WTC11 (cell line): ENCODE measurements around the gene MAP4K1. TPM values are rescaled to one million over a fixed set of nuclear protein-coding genes. Genes with fewer than 3 reads are reported as not detected.
A peak's percentile ranks its signal among the peaks of the same experiment; 100 is the strongest.

Experiments used
- ATAC-seq: fragments of 200-7000 bp; cut with Tn5 transposase; 2 replicates; pipeline ENCODE4 v1.10.0; 2021; ENCODE audit warnings: mild to moderate bottlenecking, moderate library complexity
- CTCF ChIA-PET: fragments of 300-600 bp; sonication (Branson Sonifier 250); formaldehyde crosslinking; loops from one replicate; lab custom pipeline; 2021; ENCODE audit warnings: antibody characterized with exemption; lab: Charles Lee
- POLR2A ChIA-PET: fragments of 350-600 bp; sonication (Branson Sonifier 250); formaldehyde crosslinking; loops from one replicate; lab custom pipeline; 2021; ENCODE audit warnings: antibody characterized with exemption; lab: Charles Lee
- DNase-seq: peaks from one replicate; pipeline ENCODE4 v3.0.0; 2021; ENCODE audit warnings: low spot score
- H3K27ac Mint-ChIP-seq: 2 replicates; pipeline ENCODE4 v1.8.0; 2021; ENCODE audit warnings: mixed read lengths
- H3K27me3 Mint-ChIP-seq: 2 replicates; pipeline ENCODE4 v1.8.0; 2021; ENCODE audit warnings: low read depth, mild to moderate bottlenecking, moderate library complexity, mixed read lengths
- H3K36me3 Mint-ChIP-seq: 2 replicates; pipeline ENCODE4 v1.8.0; 2021; ENCODE audit warnings: mixed read lengths
- H3K4me1 Mint-ChIP-seq: 2 replicates; pipeline ENCODE4 v1.8.0; 2022; ENCODE audit warnings: mixed read lengths
- H3K4me3 Mint-ChIP-seq: 2 replicates; pipeline ENCODE4 v1.8.0; 2021; ENCODE audit warnings: mild to moderate bottlenecking, moderate library complexity, mixed read lengths
- H3K9me3 Mint-ChIP-seq: 2 replicates; pipeline ENCODE4 v1.8.0; 2021; ENCODE audit warnings: mixed read lengths
- AFF4 ChIP-seq: sonication (generic); formaldehyde crosslinking; IDR thresholded peaks from 2 replicates; pipeline ENCODE4 v1.8.1; 2023; ENCODE audit warnings: mild to moderate bottlenecking, missing genetic modification reagents, borderline replicate concordance
- ATF2 ChIP-seq: sonication (generic); formaldehyde crosslinking; IDR thresholded peaks from 2 replicates; pipeline ENCODE4 v1.8.1; 2022; ENCODE audit warnings: low read depth, missing genetic modification reagents, borderline replicate concordance
- CDX4 ChIP-seq: fragments of 250-450 bp; sonication (Bioruptor Pico); IDR thresholded peaks from 2 replicates; pipeline ENCODE4 v1.9.0; 2021; ENCODE audit warnings: moderate library complexity, mild to moderate bottlenecking, inconsistent platforms, borderline replicate concordance
- CREM ChIP-seq: sonication (generic); formaldehyde crosslinking; IDR thresholded peaks from 2 replicates; pipeline ENCODE4 v1.8.1; 2022; ENCODE audit warnings: mild to moderate bottlenecking, missing genetic modification reagents, moderate library complexity
- E2F1 ChIP-seq: sonication (generic); formaldehyde crosslinking; IDR thresholded peaks from 2 replicates; pipeline ENCODE4 v1.8.0; 2022; ENCODE audit warnings: mild to moderate bottlenecking, missing genetic modification reagents
- FOXJ3 ChIP-seq: sonication (generic); formaldehyde crosslinking; IDR thresholded peaks from 2 replicates; pipeline ENCODE4 v1.9.0; 2021; ENCODE audit warnings: missing genetic modification reagents, mild to moderate bottlenecking, borderline replicate concordance
- IRF2 ChIP-seq: sonication (generic); formaldehyde crosslinking; IDR thresholded peaks from 2 replicates; pipeline ENCODE4 v1.8.0; 2022; ENCODE audit warnings: low read depth, missing genetic modification reagents, borderline replicate concordance
- NFATC4 ChIP-seq: fragments of 250-450 bp; sonication (Bioruptor Pico); IDR thresholded peaks from 2 replicates; pipeline ENCODE4 v1.9.0; 2021; ENCODE audit warnings: mild to moderate bottlenecking
- NFYB ChIP-seq: sonication (generic); formaldehyde crosslinking; conservative IDR thresholded peaks from 2 replicates; pipeline ENCODE4 v1.8.0; 2022; ENCODE audit warnings: low read depth, missing genetic modification reagents
- NR1H2 ChIP-seq: sonication (generic); formaldehyde crosslinking; IDR thresholded peaks from 2 replicates; pipeline ENCODE4 v1.9.0; 2021; ENCODE audit warnings: mild to moderate bottlenecking, moderate library complexity, missing genetic modification reagents
- OVOL2 ChIP-seq: fragments of 250-450 bp; sonication (Bioruptor Pico); IDR thresholded peaks from 2 replicates; pipeline ENCODE4 v1.9.0; 2021; ENCODE audit warnings: mild to moderate bottlenecking, borderline replicate concordance
- PREB ChIP-seq: sonication (generic); formaldehyde crosslinking; IDR thresholded peaks from 2 replicates; pipeline ENCODE4 v1.8.1; 2022; ENCODE audit warnings: mild to moderate bottlenecking, missing genetic modification reagents, moderate library complexity, borderline replicate concordance
- PRRX2 ChIP-seq: fragments of 250-450 bp; sonication (Bioruptor Pico); IDR thresholded peaks from 2 replicates; pipeline ENCODE4 v1.8.0; 2021; ENCODE audit warnings: mild to moderate bottlenecking
- RELA ChIP-seq: sonication (generic); formaldehyde crosslinking; IDR thresholded peaks from 2 replicates; pipeline ENCODE4 v1.8.1; 2022; ENCODE audit warnings: missing genetic modification reagents, mild to moderate bottlenecking, borderline replicate concordance
- SMAD3 ChIP-seq: sonication (generic); formaldehyde crosslinking; IDR thresholded peaks from 2 replicates; pipeline ENCODE4 v1.8.0; 2022; ENCODE audit warnings: missing genetic modification reagents, mild to moderate bottlenecking, borderline replicate concordance
- TP53 ChIP-seq: sonication (generic); formaldehyde crosslinking; IDR thresholded peaks from 2 replicates; pipeline ENCODE4 v1.8.1; 2023; ENCODE audit warnings: mild to moderate bottlenecking, missing genetic modification reagents
- USF2 ChIP-seq: sonication (generic); formaldehyde crosslinking; IDR thresholded peaks from 2 replicates; pipeline ENCODE4 v1.8.1; 2023; ENCODE audit warnings: mild to moderate bottlenecking, missing genetic modification reagents, moderate library complexity
- ZNF121 ChIP-seq: sonication (generic); formaldehyde crosslinking; IDR thresholded peaks from 2 replicates; pipeline ENCODE4 v1.8.0; 2023; ENCODE audit warnings: missing genetic modification reagents
- ZNF281 ChIP-seq: sonication (generic); formaldehyde crosslinking; IDR thresholded peaks from 2 replicates; pipeline ENCODE4 v1.8.0; 2023; ENCODE audit warnings: mild to moderate bottlenecking, missing genetic modification reagents
- ZNF416 ChIP-seq: fragments of 250-450 bp; sonication (Bioruptor Pico); IDR thresholded peaks from 2 replicates; pipeline ENCODE4 v1.9.0; 2021; ENCODE audit warnings: mild to moderate bottlenecking, inconsistent platforms
- total RNA-seq: library from RNA; stranded (reverse); gene quantifications from 3 replicates; pipeline ENCODE4 v1.2.3, GENCODE V29; 2021

Gene MAP4K1
- total RNA-seq, 1 experiment from 2014 or later: 14.0 TPM

GRCh38 chr19:38587562-38587961 is 30.2 kb downstream of the MAP4K1 start:
- CTCF ChIA-PET: interaction anchor here (1.5 to 2.3 kb wide), 2 partner anchors 9 to 47 kb away, joined by 8 to 14 read pairs; no protein-coding TSS in a partner anchor
- Mint-ChIP-seq H3K36me3 (peaks cover 19% of the 10 kb centered on the region), H3K27me3 (no peaks in the 10 kb centered on the region), H3K4me3 (no peak overlapping the region), H3K9me3 (no peaks in the 10 kb centered on the region), H3K27ac (peak overlapping the region; percentile 54), H3K4me1 (no peaks in the 10 kb centered on the region)
- ATAC-seq (no peak), DNase-seq (no peak)
- POLR2A ChIA-PET: no interaction called here
- TF ChIP-seq PRRX2 (no peak), NFYB (no peak), USF2 (CRISPR knock-in tag) (no peak), NR1H2 (no peak), ZNF416 (CRISPR knock-in tag) (no peak), IRF2 (CRISPR knock-in tag) (no peak)

GRCh38 chr19:38583985-38584305 is 33.8 kb downstream of the MAP4K1 start:
- ChIA-PET CTCF (no interaction called here), POLR2A (no interaction called here)
- no peak overlapping the region for H3K4me3 Mint-ChIP-seq
- peaks cover 18% of the 10 kb centered on the region for H3K36me3 Mint-ChIP-seq
- no peak overlapping the region; the same call in 1 of the 2 replicates for H3K27ac Mint-ChIP-seq
- no peaks in the 10 kb centered on the region for H3K9me3 Mint-ChIP-seq
- H3K27me3 Mint-ChIP-seq: no peaks in the 10 kb centered on the region
- DNase-seq (no peak), ATAC-seq (no peak)
- TF ChIP-seq E2F1 (CRISPR knock-in tag) (no peak), CDX4 (CRISPR knock-in tag) (no peak), ZNF281 (no peak), NFATC4 (no peak), NFYB (no peak), TP53 (no peak), PREB (no peak), RELA (CRISPR knock-in tag) (no peak)
- H3K4me1 Mint-ChIP-seq: no peaks in the 10 kb centered on the region

- Mint-ChIP-seq H3K4me3 (no peak overlapping the region), H3K27me3 (no peaks in the 10 kb centered on the region), H3K9me3 (no peaks in the 10 kb centered on the region), H3K4me1 (no peaks in the 10 kb centered on the region), H3K36me3 (peaks cover 18% of the 10 kb centered on the region), H3K27ac (no peak overlapping the region; the same call in 1 of the 2 replicates)
- CTCF ChIA-PET: no interaction called here
- ATAC-seq (no peak), DNase-seq (no peak)
- POLR2A ChIA-PET: no interaction called here
- TF ChIP-seq SMAD3 (no peak), ATF2 (CRISPR knock-in tag) (no peak), OVOL2 (no peak), AFF4 (CRISPR knock-in tag) (no peak), ZNF121 (CRISPR knock-in tag) (no peak), CREM (CRISPR knock-in tag) (no peak), NFYB (no peak), FOXJ3 (CRISPR knock-in tag) (no peak)
These were observed 34.4 kb downstream of the MAP4K1 start for GRCh38 chr19:38583219-38583984.
